ENCODE measurements around the gene EFCAB6. TPM values are rescaled to one million over a fixed set of nuclear protein-coding genes. Genes with fewer than 3 reads are reported as not detected.

EFCAB6 gene
- total RNA-seq, 1 experiment from 2014 or later = 0.21 TPM

DNA sequence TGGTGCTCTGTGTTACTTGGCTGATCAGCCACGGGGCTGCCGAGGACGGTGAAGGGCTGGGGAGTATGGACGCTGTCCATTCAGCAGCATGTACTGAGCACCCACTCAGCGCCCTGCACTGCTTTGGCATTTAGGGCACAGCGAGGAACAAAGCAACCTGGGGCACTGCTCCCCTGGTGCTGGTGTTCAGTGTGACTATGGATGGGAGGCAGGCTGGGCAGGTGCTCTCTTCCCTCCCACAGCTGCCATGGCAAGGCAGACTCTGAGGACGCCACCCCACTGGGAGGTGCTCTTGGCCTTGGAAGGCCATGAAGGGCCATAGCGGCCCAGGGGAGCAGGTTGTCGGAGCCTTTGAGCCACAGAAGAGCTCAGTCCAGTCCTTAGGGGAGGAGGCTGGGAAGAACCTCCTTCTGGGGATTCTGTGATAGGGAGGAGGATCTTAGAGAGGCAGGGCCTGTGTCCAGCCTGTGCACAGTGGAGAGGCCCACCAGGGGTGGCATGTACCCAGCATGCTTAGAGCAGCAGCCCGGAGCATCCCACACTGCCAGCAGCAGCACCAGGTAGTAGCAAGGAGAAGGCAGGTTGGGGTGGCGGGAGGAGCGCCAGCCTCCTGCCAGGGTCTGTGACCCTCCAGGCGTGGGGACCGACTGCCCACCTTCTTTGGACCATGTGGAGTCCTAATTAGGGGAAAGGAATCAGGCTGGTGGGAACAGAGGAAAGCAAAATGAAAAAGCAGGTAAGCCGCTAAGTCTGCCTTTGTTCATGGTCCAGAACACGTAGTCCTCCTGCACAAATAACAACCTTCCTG is 258.4 kb downstream of the EFCAB6 start:
- Histone ChIP-seq H3K4me3 (ENCODE audit: low read depth in 2 of 2, low read length in 2 of 2) (no peak overlapping the region), H3K9me3 (ENCODE audit: control insufficient read depth, insufficient read depth, low read depth, low read length) (peaks cover 3% of the 10 kb centered on the region; the same call in 1 of the 2 replicates), H3K27ac (ENCODE audit: low read length) (no peak overlapping the region), H3K4me1 (ENCODE audit: control insufficient read depth, insufficient read depth, low read length) (no peaks in the 10 kb centered on the region), H3K27me3 (ENCODE audit: control insufficient read depth, insufficient read depth, low read length) (no peaks in the 10 kb centered on the region), H3K36me3 (ENCODE audit: control insufficient read depth, insufficient read depth, low read length) (no peaks in the 10 kb centered on the region)
- ATAC-seq = no peak
- CTCF ChIA-PET = no interaction called here
- DNase-seq (ENCODE audit: low read depth, low spot score) = no peak
- no TSS peak for BruUV-seq (replicated peaks)
- TF ChIP-seq CTCF (IDR thresholded peaks at IDR 0.05) = no peak
- TF ChIP-seq POLR2AphosphoS5 (IDR thresholded peaks at IDR 0.05; ENCODE audit: low read depth, low read length) = no peak
- TF ChIP-seq TCF7L2 (IDR thresholded peaks at IDR 0.05; ENCODE audit: low read depth, low read length) = no peak
- no peak for TF ChIP-seq REST (IDR thresholded peaks at IDR 0.05; ENCODE audit: insufficient read depth in 1 of 2, low read depth in 2 of 2, low read length in 1 of 2)
- no peak for TF ChIP-seq SIN3A (IDR thresholded peaks at IDR 0.05; ENCODE audit: borderline replicate concordance, insufficient read depth, low read depth, low read length)
- in situ Hi-C loops (cut with HindIII; ENCODE audit: low pct_unique_long_range_greater_than_20kb, low sequenced_read_pairs) (no loop called here), intact Hi-C loops (cut with micrococcal nuclease; ENCODE audit: unreplicated experiment) (no loop called here)
- POLR2A ChIA-PET = no interaction called here

DNA sequence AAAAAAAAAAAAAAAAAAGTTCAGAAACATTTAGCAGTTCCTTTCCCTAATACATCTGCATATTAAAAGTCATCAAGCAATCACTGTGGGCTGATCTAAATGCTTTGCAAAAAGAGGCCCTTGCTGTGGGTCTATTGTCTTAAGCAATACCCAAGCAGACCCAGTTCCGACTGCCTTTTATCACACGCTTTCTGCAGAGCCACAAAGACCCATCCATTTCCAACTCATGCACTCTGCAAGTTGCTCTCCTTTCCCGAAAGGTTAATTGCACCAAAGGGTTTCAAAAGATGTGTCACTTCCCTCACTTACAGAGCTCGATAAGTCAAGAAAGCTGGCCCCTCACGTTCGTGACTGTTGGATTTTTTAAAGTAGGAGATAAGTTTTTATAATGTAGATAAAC is 261.4 kb downstream of the EFCAB6 start:
- no peak for DNase-seq (ENCODE audit: low read depth, low spot score)
- no TSS peak for BruUV-seq (replicated peaks)
- no peak for ATAC-seq
- intact Hi-C loops (cut with micrococcal nuclease; ENCODE audit: unreplicated experiment) (no loop called here), in situ Hi-C loops (cut with HindIII; ENCODE audit: low pct_unique_long_range_greater_than_20kb, low sequenced_read_pairs) (no loop called here)
- ChIA-PET CTCF (no interaction called here), POLR2A (no interaction called here)
- no peak overlapping the region for H3K4me3 ChIP-seq (ENCODE audit: low read depth in 2 of 2, low read length in 2 of 2)
- H3K27ac ChIP-seq (ENCODE audit: low read length) = no peak overlapping the region
- no peaks in the 10 kb centered on the region for H3K27me3 ChIP-seq (ENCODE audit: control insufficient read depth, insufficient read depth, low read length)
- no peaks in the 10 kb centered on the region for H3K4me1 ChIP-seq (ENCODE audit: control insufficient read depth, insufficient read depth, low read length)
- TF ChIP-seq REST (IDR thresholded peaks at IDR 0.05; ENCODE audit: insufficient read depth in 1 of 2, low read depth in 2 of 2, low read length in 1 of 2) (no peak), CTCF (IDR thresholded peaks at IDR 0.05) (no peak), SIN3A (IDR thresholded peaks at IDR 0.05; ENCODE audit: borderline replicate concordance, insufficient read depth, low read depth, low read length) (no peak), TCF7L2 (IDR thresholded peaks at IDR 0.05; ENCODE audit: low read depth, low read length) (no peak), POLR2AphosphoS5 (IDR thresholded peaks at IDR 0.05; ENCODE audit: low read depth, low read length) (no peak)
- H3K36me3 ChIP-seq (ENCODE audit: control insufficient read depth, insufficient read depth, low read length) = no peaks in the 10 kb centered on the region
- H3K9me3 ChIP-seq (ENCODE audit: control insufficient read depth, insufficient read depth, low read depth, low read length) = no peaks in the 10 kb centered on the region
